GM18517 (cell line): Measurements from ENCODE around the gene CCNQ.

Experiments used
- ATAC-seq: cut with Tn5 transposase; IDR thresholded peaks from one replicate; pipeline ENCODE4 v1.9.1; 2021; ENCODE audit warnings: mild to moderate bottlenecking, moderate library complexity; ENCODE audit not compliant: unreplicated experiment

The CCNQ gene

GRCh38 chrX:153637121-153638040 is 38.4 kb upstream of the CCNQ start:
- ATAC-seq: no peak

GRCh38 chrX:153636716-153637115 is 37.8 kb upstream of the CCNQ start:
- no peak for ATAC-seq

- ATAC-seq: no peak
Observed at GRCh38 chrX:153635788-153636668, 37.1 kb upstream of the CCNQ start.

GRCh38 chrX:153635388-153635787 is 36.4 kb upstream of the CCNQ start:
- ATAC-seq: no peak

- ATAC-seq: no peak
Observed at GRCh38 chrX:153634832-153635231, 35.9 kb upstream of the CCNQ start.

- no peak for ATAC-seq
Observed at GRCh38 chrX:153634236-153634635, 35.3 kb upstream of the CCNQ start.

GRCh38 chrX:153633607-153634180 is 34.8 kb upstream of the CCNQ start:
- ATAC-seq: no peak

GRCh38 chrX:153633048-153633447 is 34.1 kb upstream of the CCNQ start:
- no peak for ATAC-seq

- ATAC-seq: no peak
Observed at GRCh38 chrX:153632595-153632946, 33.6 kb upstream of the CCNQ start.

- no peak for ATAC-seq
Observed at GRCh38 chrX:153631907-153632594, 33.1 kb upstream of the CCNQ start.

- no peak for ATAC-seq
Observed at GRCh38 chrX:153631346-153631745, 32.4 kb upstream of the CCNQ start.

GRCh38 chrX:153628665-153629064 is 29.7 kb upstream of the CCNQ start:
- no peak for ATAC-seq

- no peak for ATAC-seq
Observed at GRCh38 chrX:153628129-153628528, 29.2 kb upstream of the CCNQ start.

- ATAC-seq: no peak
Observed at GRCh38 chrX:153627675-153628111, 28.8 kb upstream of the CCNQ start.

GRCh38 chrX:153626863-153627674 is 28.1 kb upstream of the CCNQ start:
- no peak for ATAC-seq

GRCh38 chrX:153626025-153626633 is 27.2 kb upstream of the CCNQ start:
- ATAC-seq: no peak

- ATAC-seq: no peak
Observed at GRCh38 chrX:153625271-153626024, 26.5 kb upstream of the CCNQ start.

- ATAC-seq: no peak
Observed at GRCh38 chrX:153624196-153625091, 25.5 kb upstream of the CCNQ start.
